Astrocyte of the cerebellum (primary cell): ENCODE data around the gene DIP2C.

ENCODE experiments used
- DNase-seq: peaks from one replicate; pipeline ENCODE4 v3.0.0-alpha.2; 2011; ENCODE audit warnings: low read depth
- H3K4me3 ChIP-seq: 2 replicates; pipeline ENCODE4 v1.5.1; 2011; ENCODE audit warnings: mild to moderate bottlenecking, low read depth, low read length, moderate library complexity
- CTCF ChIP-seq: IDR thresholded peaks from 2 replicates; pipeline ENCODE4 v1.5.1; 2012; ENCODE audit warnings: low read length, low read depth, moderate library complexity, mild to moderate bottlenecking; ENCODE audit errors: missing control alignments
- in situ Hi-C: cut with HindIII; loops from 2 replicates; pipeline ENCODE4 v1.10.0; 2017; ENCODE audit warnings: low sequenced_read_pairs

The DIP2C gene

GRCh38 chr10:364267-364775 is 325.1 kb downstream of the DIP2C start:
- no peak for TF ChIP-seq CTCF
- in situ Hi-C loops: no loop called here
- H3K4me3 ChIP-seq: no peak overlapping the region
- DNase-seq: no peak

- no peak for DNase-seq
- in situ Hi-C loops: no loop called here
- no peak for TF ChIP-seq CTCF
- no peak overlapping the region for H3K4me3 ChIP-seq
Observed at GRCh38 chr10:363152-363551, 326.3 kb downstream of the DIP2C start.

GRCh38 chr10:361203-362081 is 328.0 kb downstream of the DIP2C start:
- in situ Hi-C loops: no loop called here
- DNase-seq: no peak
- no peak for TF ChIP-seq CTCF
- H3K4me3 ChIP-seq: no peak overlapping the region

DNA sequence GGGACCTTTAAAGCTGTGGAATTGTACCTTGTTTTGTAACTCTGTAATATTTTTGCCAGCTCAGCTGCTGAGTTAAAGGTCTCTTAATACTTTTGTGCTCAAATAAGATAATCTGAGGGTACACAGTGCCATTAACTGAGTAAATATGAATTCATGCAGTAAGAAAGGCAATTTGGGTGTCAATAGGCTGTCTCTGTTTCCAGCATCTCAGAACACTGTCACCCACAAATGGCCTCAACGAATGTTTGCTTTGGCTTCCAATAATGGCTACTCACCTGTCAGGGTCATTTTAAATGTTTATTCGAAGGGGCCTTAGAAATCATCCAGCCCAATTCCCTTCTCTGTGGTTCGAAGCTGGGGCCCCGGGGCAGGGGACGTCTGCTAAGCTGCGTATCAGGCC is 328.8 kb downstream of the DIP2C start:
- in situ Hi-C loops: no loop called here
- no peak for TF ChIP-seq CTCF
- no peak overlapping the region for H3K4me3 ChIP-seq
- DNase-seq: no peak

DNA sequence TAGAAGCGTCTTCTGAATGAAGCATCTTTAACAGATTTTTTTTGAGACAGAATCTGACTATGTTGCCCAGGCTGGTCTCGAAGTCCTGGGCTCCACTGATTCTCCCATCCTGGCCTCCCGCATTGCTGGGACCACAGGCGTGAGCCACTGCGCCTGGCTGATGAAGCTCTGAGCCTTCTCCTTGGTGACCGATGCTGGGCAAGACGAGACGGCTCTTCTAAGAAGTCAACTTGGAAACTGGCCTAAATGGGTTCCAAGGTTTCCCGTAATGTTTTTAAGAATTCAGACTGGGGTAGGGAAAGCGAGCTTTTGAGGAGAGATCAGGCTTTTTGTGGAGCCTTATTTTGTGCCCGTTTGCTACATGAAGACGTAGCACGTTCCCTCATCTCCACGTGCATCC is 329.7 kb downstream of the DIP2C start:
- no peak for DNase-seq
- in situ Hi-C loops: no loop called here
- no peak overlapping the region for H3K4me3 ChIP-seq
- TF ChIP-seq CTCF: no peak

DNA sequence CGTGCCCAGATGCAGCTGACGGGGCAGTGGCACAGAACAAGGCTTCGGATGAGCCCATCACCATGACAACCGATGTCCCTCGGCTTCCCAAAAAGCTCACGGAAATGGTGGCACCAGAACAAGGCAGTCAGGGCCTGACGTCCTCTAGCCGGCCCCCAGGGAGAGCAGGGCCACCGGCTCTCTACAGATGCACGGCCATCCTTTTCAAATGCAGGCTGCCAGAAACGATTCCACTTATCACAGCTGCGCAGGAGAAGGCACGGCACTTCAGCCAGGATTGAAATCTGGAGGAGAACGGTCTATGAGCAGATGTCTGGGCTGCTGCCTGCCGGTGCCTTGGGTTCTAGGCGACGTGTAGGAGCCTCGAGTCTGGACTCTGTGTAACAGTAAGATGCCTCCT is 330.4 kb downstream of the DIP2C start:
- H3K4me3 ChIP-seq: no peak overlapping the region
- TF ChIP-seq CTCF: no peak
- in situ Hi-C loops: no loop called here
- DNase-seq: no peak
